HG02642 (cell line): ENCODE results near the gene ZFP36L1.

Source experiments
- ATAC-seq: cut with Tn5 transposase; IDR thresholded peaks from one replicate; pipeline ENCODE4 v1.9.1; 2021; ENCODE audit warnings: mild to moderate bottlenecking; ENCODE audit not compliant: unreplicated experiment, poor library complexity

ZFP36L1 gene

GRCh38 chr14:68792979-68793733 lies at the start of gene ZFP36L1:
TSS of gene ZFP36L1 (minus strand) at chr14:68793067. CDS start at chr14:68792938, 129 bp downstream.
- ATAC-seq = peak; percentile 37

GRCh38 chr14:68842298-68842697 lies 49.4 kb upstream of the ZFP36L1 start:
- ATAC-seq = no peak

- ATAC-seq = no peak
These were observed 48.3 kb upstream of the ZFP36L1 start for GRCh38 chr14:68841016-68841809.

GRCh38 chr14:68840454-68840853 lies 47.6 kb upstream of the ZFP36L1 start:
- ATAC-seq = no peak

GRCh38 chr14:68836082-68836481 lies 43.2 kb upstream of the ZFP36L1 start:
- no peak for ATAC-seq

- no peak for ATAC-seq
These were observed 41.9 kb upstream of the ZFP36L1 start for GRCh38 chr14:68834816-68835215.

- no peak for ATAC-seq
These were observed 35.8 kb upstream of the ZFP36L1 start for GRCh38 chr14:68828698-68829097.

GRCh38 chr14:68825729-68826128 lies 32.9 kb upstream of the ZFP36L1 start:
- no peak for ATAC-seq

- ATAC-seq = no peak
These were observed 31.9 kb upstream of the ZFP36L1 start for GRCh38 chr14:68824517-68825347.

- no peak for ATAC-seq
These were observed 31.3 kb upstream of the ZFP36L1 start for GRCh38 chr14:68824207-68824516.

- ATAC-seq = no peak
These were observed 30.8 kb upstream of the ZFP36L1 start for GRCh38 chr14:68823434-68824206.

- ATAC-seq = no peak
These were observed 30.1 kb upstream of the ZFP36L1 start for GRCh38 chr14:68822926-68823325.

- ATAC-seq = peak; percentile 53
These were observed 29.3 kb upstream of the ZFP36L1 start for GRCh38 chr14:68822132-68822651.

GRCh38 chr14:68820999-68821683 lies 28.3 kb upstream of the ZFP36L1 start:
- ATAC-seq = no peak

GRCh38 chr14:68820536-68820935 lies 27.7 kb upstream of the ZFP36L1 start:
- ATAC-seq = no peak

- ATAC-seq = no peak
These were observed 27.3 kb upstream of the ZFP36L1 start for GRCh38 chr14:68820119-68820518.

GRCh38 chr14:68819260-68819691 lies 26.4 kb upstream of the ZFP36L1 start:
- ATAC-seq = no peak

- no peak for ATAC-seq
These were observed 24.8 kb upstream of the ZFP36L1 start for GRCh38 chr14:68817506-68818212.
